Fibroblast of villous mesenchyme (primary cell): ENCODE data around the gene RAD51B. TPM values are rescaled to one million over a fixed set of nuclear protein-coding genes. Genes with fewer than 3 reads are reported as not detected.

Experiments used
- DNase-seq: peaks from one replicate; pipeline ENCODE4 v3.0.0-alpha.2; 2010; ENCODE audit warnings: low read depth
- H3K4me3 ChIP-seq: 2 replicates; pipeline ENCODE4 v1.5.1; 2011; ENCODE audit warnings: low read depth, mild to moderate bottlenecking, low read length
- total RNA-seq: library from RNA; depleted of rRNA; stranded (reverse); fragments of >200 nt; gene quantifications from 2 replicates; pipeline ENCODE4 v1.2.3, GENCODE V29; 2012
- TF ChIP-seq, protein P1 (sequence below): IDR thresholded peaks from 2 replicates; pipeline ENCODE4 v1.5.1; 2012; ENCODE audit warnings: low read depth, mild to moderate bottlenecking, low read length; ENCODE audit not compliant: insufficient read depth

Gene RAD51B
- total RNA-seq, 1 donor, result 22.0 TPM

GRCh38 chr14:68367536-68367935 is 548.0 kb downstream of the RAD51B start:
- TF ChIP-seq, protein P1, sequence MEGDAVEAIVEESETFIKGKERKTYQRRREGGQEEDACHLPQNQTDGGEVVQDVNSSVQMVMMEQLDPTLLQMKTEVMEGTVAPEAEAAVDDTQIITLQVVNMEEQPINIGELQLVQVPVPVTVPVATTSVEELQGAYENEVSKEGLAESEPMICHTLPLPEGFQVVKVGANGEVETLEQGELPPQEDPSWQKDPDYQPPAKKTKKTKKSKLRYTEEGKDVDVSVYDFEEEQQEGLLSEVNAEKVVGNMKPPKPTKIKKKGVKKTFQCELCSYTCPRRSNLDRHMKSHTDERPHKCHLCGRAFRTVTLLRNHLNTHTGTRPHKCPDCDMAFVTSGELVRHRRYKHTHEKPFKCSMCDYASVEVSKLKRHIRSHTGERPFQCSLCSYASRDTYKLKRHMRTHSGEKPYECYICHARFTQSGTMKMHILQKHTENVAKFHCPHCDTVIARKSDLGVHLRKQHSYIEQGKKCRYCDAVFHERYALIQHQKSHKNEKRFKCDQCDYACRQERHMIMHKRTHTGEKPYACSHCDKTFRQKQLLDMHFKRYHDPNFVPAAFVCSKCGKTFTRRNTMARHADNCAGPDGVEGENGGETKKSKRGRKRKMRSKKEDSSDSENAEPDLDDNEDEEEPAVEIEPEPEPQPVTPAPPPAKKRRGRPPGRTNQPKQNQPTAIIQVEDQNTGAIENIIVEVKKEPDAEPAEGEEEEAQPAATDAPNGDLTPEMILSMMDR, result no peak
- H3K4me3 ChIP-seq, result no peak overlapping the region
- DNase-seq, result peak; percentile 28

- no peak overlapping the region for H3K4me3 ChIP-seq
- no peak for DNase-seq
Observed at GRCh38 chr14:68368850-68369249, 549.3 kb downstream of the RAD51B start.

DNA sequence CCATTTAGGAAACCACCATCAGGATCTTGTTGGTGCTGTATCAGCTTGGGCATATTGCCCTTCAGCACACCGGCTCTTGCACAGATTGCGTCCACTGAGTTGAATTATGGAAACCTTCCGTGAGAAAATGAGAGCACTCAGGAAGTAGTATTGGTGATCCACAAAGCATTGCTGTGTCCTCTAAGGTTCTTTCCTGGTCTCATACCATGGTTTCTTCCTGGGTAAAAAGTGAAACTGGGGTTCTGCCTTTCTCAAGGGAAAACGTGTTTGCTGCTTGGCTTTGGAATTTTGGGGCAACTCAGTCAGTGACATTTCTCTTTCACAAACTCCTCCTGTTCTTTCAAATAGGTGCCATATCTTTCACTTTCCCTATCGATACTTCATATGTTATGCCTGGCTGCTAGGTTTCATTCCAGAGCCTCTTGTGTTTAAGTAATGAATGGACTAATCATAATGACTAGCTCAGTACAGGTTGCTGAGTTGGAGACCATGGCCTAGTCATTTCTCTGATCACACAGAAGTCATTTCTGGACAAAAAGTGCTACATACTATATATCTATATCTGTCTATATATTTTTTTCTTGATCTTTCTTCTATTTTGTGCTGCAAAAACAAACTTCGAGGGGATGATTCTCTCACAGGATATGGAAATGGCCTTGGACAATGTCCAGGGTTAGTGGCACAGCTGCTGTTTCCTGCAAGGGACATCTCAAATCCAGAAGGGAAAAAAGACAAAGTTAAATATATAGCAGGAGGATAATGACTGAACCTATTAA is 549.9 kb downstream of the RAD51B start:
- TF ChIP-seq, protein P1, result no peak
- no peak overlapping the region for H3K4me3 ChIP-seq
- DNase-seq, result no peak

More at GRCh38 chr14:68368850-68369249, 549.3 kb downstream of the RAD51B start:
- TF ChIP-seq, protein P1, result no peak

- H3K4me3 ChIP-seq, result no peak overlapping the region
- no peak for DNase-seq
- TF ChIP-seq, protein P1, result no peak
Observed at GRCh38 chr14:68370057-68370360, 550.4 kb downstream of the RAD51B start.

DNA sequence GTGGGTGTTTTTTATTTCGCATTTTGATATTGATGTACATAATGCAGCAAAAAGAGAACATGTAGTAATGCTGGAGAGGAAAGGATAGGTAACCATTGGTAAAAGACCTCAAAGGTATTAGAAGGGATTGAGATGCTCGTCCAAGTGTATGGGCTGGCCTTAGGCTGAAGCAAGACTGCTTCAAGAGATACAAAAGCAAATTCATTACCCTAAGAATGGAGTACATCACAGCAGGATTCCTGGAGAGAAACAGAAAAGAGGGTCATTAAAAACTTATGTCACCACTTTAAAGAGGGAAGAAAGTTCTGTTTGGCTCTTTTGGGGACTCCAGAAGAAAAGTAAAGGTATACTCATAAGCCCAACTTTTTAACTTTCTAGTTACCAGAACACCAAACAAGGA is 552.8 kb downstream of the RAD51B start:
- H3K4me3 ChIP-seq, result no peak overlapping the region
- DNase-seq, result no peak
- TF ChIP-seq, protein P1, result no peak

- no peak overlapping the region for H3K4me3 ChIP-seq
- no peak for DNase-seq
- TF ChIP-seq, protein P1, result no peak
Observed at GRCh38 chr14:68373124-68373646, 553.6 kb downstream of the RAD51B start.
